Trophoblast cell (in vitro differentiated cells and primary cell): ENCODE measurements around the gene ANKRD52.
"Not testable (repeated sequence)": the region's sequence is repeated elsewhere in the genome, so short reads cannot be mapped to it uniquely, and the experiment has no call there.

Experiments
- DNase-seq, 2 donors: peaks; one replicate each; pipeline ENCODE4 v3.0.0-alpha.2; 2016
- H2AFZ ChIP-seq: 2 replicates; pipeline ENCODE4 v1.6.1; 2013; ENCODE audit warnings: low read length, moderate library complexity, mild to moderate bottlenecking; ENCODE audit not compliant: insufficient read depth, poor library complexity
- H2AK5ac ChIP-seq: 2 replicates; pipeline ENCODE4 v1.6.1; 2013; ENCODE audit warnings: mild to moderate bottlenecking, low read length
- H2BK120ac ChIP-seq: 2 replicates; pipeline ENCODE4 v1.6.1; 2013; ENCODE audit warnings: low read length, mild to moderate bottlenecking, moderate library complexity; ENCODE audit not compliant: insufficient read depth, poor library complexity
- H2BK12ac ChIP-seq: 2 replicates; pipeline ENCODE4 v1.6.1; 2013; ENCODE audit warnings: mild to moderate bottlenecking, low read length, moderate library complexity
- H2BK5ac ChIP-seq: 2 replicates; pipeline ENCODE4 v1.6.1; 2013; ENCODE audit warnings: low read length, low read depth, moderate library complexity, mild to moderate bottlenecking; ENCODE audit not compliant: poor library complexity
- H3K14ac ChIP-seq: 2 replicates; pipeline ENCODE4 v1.6.1; 2013; ENCODE audit warnings: mild to moderate bottlenecking, low read length
- H3K18ac ChIP-seq: 2 replicates; pipeline ENCODE4 v1.6.1; 2013; ENCODE audit warnings: mild to moderate bottlenecking, low read length
- H3K23ac ChIP-seq: 2 replicates; pipeline ENCODE4 v1.6.1; 2013; ENCODE audit warnings: low read length
- H3K27ac ChIP-seq: 2 replicates; pipeline ENCODE4 v1.5.1; 2013; ENCODE audit warnings: low read depth, mild to moderate bottlenecking, inconsistent platforms, low read length, moderate library complexity
- H3K27me3 ChIP-seq: 2 replicates; pipeline ENCODE4 v1.6.1; 2013; ENCODE audit warnings: inconsistent platforms, mild to moderate bottlenecking, low read length, moderate library complexity; ENCODE audit not compliant: insufficient read depth
- H3K36me3 ChIP-seq, 2 experiments: 1 replicate in 1 of 2; 2 replicates in 1 of 2; pipeline ENCODE4 v1.6.1; 2013; ENCODE audit warnings: low read length in 2 of 2, mild to moderate bottlenecking in 2 of 2, moderate library complexity in 1 of 2; ENCODE audit not compliant: insufficient read depth in 2 of 2, control insufficient read depth in 1 of 2
- H3K4ac ChIP-seq: 2 replicates; pipeline ENCODE4 v1.6.1; 2013; ENCODE audit warnings: low read depth, mild to moderate bottlenecking, low read length, moderate library complexity
- H3K4me1 ChIP-seq, 2 experiments: 1 replicate in 1 of 2; 2 replicates in 1 of 2; pipeline ENCODE4 v1.6.1; 2013; ENCODE audit warnings: low read length in 2 of 2, mild to moderate bottlenecking in 2 of 2, moderate library complexity in 1 of 2; ENCODE audit not compliant: insufficient read depth in 2 of 2, control insufficient read depth in 1 of 2
- H3K4me2 ChIP-seq: 2 replicates; pipeline ENCODE4 v1.6.1; 2013; ENCODE audit warnings: inconsistent platforms, mild to moderate bottlenecking, low read length, moderate library complexity
- H3K4me3 ChIP-seq: 2 replicates; pipeline ENCODE4 v1.5.1; 2013; ENCODE audit warnings: mild to moderate bottlenecking, low read depth, low read length, inconsistent platforms
- H3K79me1 ChIP-seq: one replicate; pipeline ENCODE4 v1.6.1; 2013; ENCODE audit warnings: low read length
- H3K79me2 ChIP-seq: 2 replicates; pipeline ENCODE4 v1.6.1; 2013; ENCODE audit warnings: low read length, mild to moderate bottlenecking; ENCODE audit not compliant: control insufficient read depth, insufficient read depth, poor library complexity
- H3K9ac ChIP-seq: 2 replicates; pipeline ENCODE4 v1.6.1; 2013; ENCODE audit warnings: mild to moderate bottlenecking, low read length
- H3K9me3 ChIP-seq: 2 replicates; pipeline ENCODE4 v1.6.1; 2013; ENCODE audit warnings: low read depth, mild to moderate bottlenecking, control low read depth, inconsistent platforms, low read length; ENCODE audit not compliant: insufficient read depth
- H4K12ac ChIP-seq: 2 replicates; pipeline ENCODE4 v1.6.1; 2013; ENCODE audit warnings: low read depth, mild to moderate bottlenecking, low read length, moderate library complexity
- H4K8ac ChIP-seq: 2 replicates; pipeline ENCODE4 v1.6.1; 2013; ENCODE audit warnings: low read depth, mild to moderate bottlenecking, low read length, moderate library complexity
- H4K91ac ChIP-seq: one replicate; pipeline ENCODE4 v1.6.1; 2013; ENCODE audit warnings: low read depth, mild to moderate bottlenecking, low read length, moderate library complexity
- WGBS: extraction: QIAGEN DNeasy Blood & Tissue Kit; methylation state at CpG from one replicate; pipeline ENCODE4 v1.1.7; 2013; ENCODE audit warnings: missing lambda C conversion rate; ENCODE audit not compliant: insufficient read length, insufficient coverage; ENCODE audit errors: extremely low coverage; 5-methylcytosine and 5-hydroxymethylcytosine counted together

The ANKRD52 gene

DNA sequence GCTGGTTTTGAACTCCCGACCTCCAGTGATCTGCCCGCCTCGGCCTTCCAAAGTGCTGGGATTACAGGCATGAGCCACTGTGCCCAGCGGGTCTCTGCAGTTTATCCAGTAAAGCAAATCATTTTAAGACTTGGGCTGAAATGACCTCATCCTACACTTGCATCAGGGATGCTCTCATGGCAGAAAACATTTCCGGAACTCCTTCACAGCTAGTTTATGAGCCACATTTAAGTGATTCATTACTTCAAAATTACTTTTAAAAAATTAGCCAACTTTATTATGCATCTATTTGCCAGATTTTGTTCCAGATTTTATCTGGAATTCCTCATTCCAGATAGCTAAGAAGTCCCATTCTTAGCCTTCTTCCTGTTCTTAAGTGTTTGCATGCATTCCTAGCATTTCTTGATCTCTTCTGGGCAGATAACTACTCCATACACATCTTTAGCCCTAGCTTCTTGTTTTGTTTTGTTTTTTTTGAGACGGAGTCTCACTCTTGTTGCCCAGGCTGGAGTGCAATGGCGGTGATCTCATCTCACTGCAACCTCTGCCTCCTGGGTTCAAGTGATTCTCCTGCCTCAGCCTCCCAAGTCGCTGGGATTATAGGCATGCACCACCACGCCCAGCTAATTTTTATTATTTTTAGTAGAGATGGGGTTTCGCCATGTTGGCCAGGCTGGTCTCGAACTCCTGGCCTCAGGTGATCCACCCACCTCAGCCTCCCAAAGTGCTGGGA, 61.2 kb downstream of the ANKRD52 start:
- not testable (repeated sequence) for H3K4me3 ChIP-seq, H3K36me3 ChIP-seq, H3K27me3 ChIP-seq, H4K91ac ChIP-seq, H2AK5ac ChIP-seq, H3K9ac ChIP-seq, H2BK12ac ChIP-seq, H3K18ac ChIP-seq, H3K23ac ChIP-seq, H3K79me1 ChIP-seq, H2BK5ac ChIP-seq, H3K9me3 ChIP-seq, H3K4ac ChIP-seq, H3K4me2 ChIP-seq, H4K12ac ChIP-seq, H2AFZ ChIP-seq, H3K79me2 ChIP-seq, H2BK120ac ChIP-seq, H3K14ac ChIP-seq
- Histone ChIP-seq H4K8ac (peak overlapping the region; percentile 7), H3K27ac (peak overlapping the region; percentile 27), H3K4me1 (peaks cover 9 to 12% of the 10 kb centered on the region in 2 experiments)
- no CpG with 5 or more reads among the region's 11 CpGs for WGBS
- DNase-seq: peak; percentile 86 to 97

DNA sequence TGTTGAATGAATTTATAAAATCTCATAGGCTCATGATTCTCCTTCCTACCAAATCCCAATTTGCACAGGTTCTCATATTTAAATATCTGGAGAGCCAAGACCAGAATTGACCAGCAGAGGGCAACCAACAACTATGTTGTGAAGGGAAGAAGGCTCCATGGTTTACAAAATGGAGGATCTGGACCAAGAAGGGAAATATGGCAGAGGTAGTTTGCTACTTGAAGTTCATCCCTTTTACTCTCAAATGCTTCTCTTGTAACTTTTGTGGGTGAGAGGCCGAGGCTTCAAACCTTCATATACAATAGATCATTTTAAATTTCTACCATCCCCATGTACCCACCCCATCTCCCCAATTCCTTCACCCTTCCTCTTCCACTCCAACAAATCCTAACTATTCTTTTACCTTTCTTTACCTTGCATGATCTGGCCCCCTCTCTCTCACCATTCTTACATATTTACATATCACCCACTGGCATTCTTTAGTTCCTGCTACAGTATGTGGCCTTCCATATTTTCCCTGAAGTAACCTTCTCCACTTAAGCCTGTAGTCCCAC, 65.1 kb downstream of the ANKRD52 start:
- no peaks in the 10 kb centered on the region for H3K27me3 ChIP-seq
- H3K23ac ChIP-seq: no peak overlapping the region
- no peak overlapping the region for H2BK12ac ChIP-seq
- H3K9me3 ChIP-seq: no peaks in the 10 kb centered on the region
- peaks cover 8 to 9% of the 10 kb centered on the region in 2 experiments for H3K4me1 ChIP-seq
- H2BK120ac ChIP-seq: no peak overlapping the region
- no peak overlapping the region for H3K4me2 ChIP-seq
- no peak overlapping the region for H2AFZ ChIP-seq
- peaks cover 10% of the 10 kb centered on the region for H3K79me1 ChIP-seq
- peaks cover 8% of the 10 kb centered on the region for H3K79me2 ChIP-seq
- no peak overlapping the region for H4K12ac ChIP-seq
- WGBS: no CpG with 5 or more reads among the region's 1 CpG
- no peak overlapping the region for H2AK5ac ChIP-seq
- no peak overlapping the region for H2BK5ac ChIP-seq
- no peak overlapping the region for H3K14ac ChIP-seq
- H3K4me3 ChIP-seq: no peak overlapping the region
- DNase-seq: peak; percentile 79 to 98
- H3K27ac ChIP-seq: no peak overlapping the region
- no peak overlapping the region for H3K9ac ChIP-seq
- H3K36me3 ChIP-seq: no peaks in the 10 kb centered on the region
- H4K91ac ChIP-seq: no peak overlapping the region
- no peak overlapping the region for H4K8ac ChIP-seq
- H3K4ac ChIP-seq: no peak overlapping the region
- H3K18ac ChIP-seq: no peak overlapping the region

- Histone ChIP-seq H3K23ac (no peak overlapping the region), H2BK5ac (no peak overlapping the region), H4K91ac (no peak overlapping the region), H4K12ac (no peak overlapping the region), H3K79me2 (peaks cover 8% of the 10 kb centered on the region), H3K27ac (no peak overlapping the region), H3K18ac (no peak overlapping the region), H4K8ac (no peak overlapping the region), H3K4ac (no peak overlapping the region), H3K4me3 (no peak overlapping the region), H3K36me3 (no peaks in the 10 kb centered on the region), H3K9me3 (no peaks in the 10 kb centered on the region), H3K79me1 (peaks cover 10% of the 10 kb centered on the region), H3K4me1 (peaks cover 5 to 10% of the 10 kb centered on the region in 2 experiments), H2BK12ac (no peak overlapping the region), H2BK120ac (no peak overlapping the region), H2AFZ (no peak overlapping the region), H3K14ac (no peak overlapping the region), H3K27me3 (no peaks in the 10 kb centered on the region), H3K4me2 (no peak overlapping the region), H3K9ac (no peak overlapping the region), H2AK5ac (no peak overlapping the region)
- DNase-seq: no peak
These were observed 65.6 kb downstream of the ANKRD52 start for GRCh38 chr12:56192582-56192981.

GRCh38 chr12:56190695-56191155, 67.5 kb downstream of the ANKRD52 start:
- H3K27me3 ChIP-seq: no peaks in the 10 kb centered on the region
- no CpG with 5 or more reads among the region's 9 CpGs for WGBS
- DNase-seq: peak in 1 of 2 donors; percentile 34
- H2AFZ ChIP-seq: peak overlapping the region; percentile 76
- no peak overlapping the region for H3K9ac ChIP-seq
- H3K9me3 ChIP-seq: no peaks in the 10 kb centered on the region
- no peak overlapping the region for H2AK5ac ChIP-seq
- H3K18ac ChIP-seq: no peak overlapping the region
- peak overlapping the region; percentile 16 for H3K27ac ChIP-seq
- no peak overlapping the region for H3K4ac ChIP-seq
- no peak overlapping the region for H4K91ac ChIP-seq
- no peak overlapping the region for H3K14ac ChIP-seq
- H3K79me1 ChIP-seq: peaks cover 10% of the 10 kb centered on the region
- peaks cover 0 to 8% of the 10 kb centered on the region in 2 experiments for H3K4me1 ChIP-seq
- H2BK12ac ChIP-seq: no peak overlapping the region
- peak overlapping the region; percentile 40 for H4K8ac ChIP-seq
- peak overlapping the region; percentile 63 for H3K4me2 ChIP-seq
- H2BK120ac ChIP-seq: no peak overlapping the region
- peaks cover 8% of the 10 kb centered on the region for H3K79me2 ChIP-seq
- no peak overlapping the region for H2BK5ac ChIP-seq
- H3K23ac ChIP-seq: no peak overlapping the region
- no peak overlapping the region for H4K12ac ChIP-seq
- H3K4me3 ChIP-seq: no peak overlapping the region
- peaks cover 2 to 3% of the 10 kb centered on the region in 2 experiments for H3K36me3 ChIP-seq
